Stimulated activated naive B cell treated with anti-CD40 and anti-IgM and Interleukin-4, amounts not matched to agents 10 μg/mL and 1 μg/mL and 100 μg/mL, for 72 hours (primary cell): ENCODE measurements around the gene MYOC.
"Not testable (repeated sequence)": the region's sequence is repeated elsewhere in the genome, so short reads cannot be mapped to it uniquely, and the experiment has no call there.

Source experiments
- ATAC-seq, 2 donors: fragments of 150-1000 bp; cut with Tn5 transposase; replicated peaks; 2 replicates each; pipeline ENCODE4 v1.10.0; 2021; ENCODE audit warnings: moderate library complexity in 1 of 2
- DNase-seq: peaks from one replicate; pipeline ENCODE4 v3.0.0; 2021
- H3K27ac Mint-ChIP-seq: one replicate; pipeline ENCODE4 v1.8.0; 2022; ENCODE audit warnings: mild to moderate bottlenecking, mixed read lengths
- H3K27me3 Mint-ChIP-seq, 2 donors: one replicate each; pipeline ENCODE4 v1.8.0; 2022; ENCODE audit warnings: mixed read lengths in 2 of 2
- H3K36me3 Mint-ChIP-seq, 2 donors: one replicate each; pipeline ENCODE4 v1.8.0; 2022; ENCODE audit warnings: mixed read lengths in 2 of 2, mild to moderate bottlenecking in 1 of 2
- H3K4me1 Mint-ChIP-seq, 2 donors: one replicate each; pipeline ENCODE4 v1.8.0; 2022; ENCODE audit warnings: mixed read lengths in 2 of 2, mild to moderate bottlenecking in 1 of 2
- H3K4me3 Mint-ChIP-seq, 2 donors: one replicate each; pipeline ENCODE4 v1.8.0; 2022; ENCODE audit warnings: mild to moderate bottlenecking in 2 of 2, mixed read lengths in 2 of 2, moderate library complexity in 1 of 2
- H3K9me3 Mint-ChIP-seq, 2 donors: one replicate each; pipeline ENCODE4 v1.8.0; 2022; ENCODE audit warnings: mixed read lengths in 2 of 2, mild to moderate bottlenecking in 1 of 2

Gene MYOC

DNA sequence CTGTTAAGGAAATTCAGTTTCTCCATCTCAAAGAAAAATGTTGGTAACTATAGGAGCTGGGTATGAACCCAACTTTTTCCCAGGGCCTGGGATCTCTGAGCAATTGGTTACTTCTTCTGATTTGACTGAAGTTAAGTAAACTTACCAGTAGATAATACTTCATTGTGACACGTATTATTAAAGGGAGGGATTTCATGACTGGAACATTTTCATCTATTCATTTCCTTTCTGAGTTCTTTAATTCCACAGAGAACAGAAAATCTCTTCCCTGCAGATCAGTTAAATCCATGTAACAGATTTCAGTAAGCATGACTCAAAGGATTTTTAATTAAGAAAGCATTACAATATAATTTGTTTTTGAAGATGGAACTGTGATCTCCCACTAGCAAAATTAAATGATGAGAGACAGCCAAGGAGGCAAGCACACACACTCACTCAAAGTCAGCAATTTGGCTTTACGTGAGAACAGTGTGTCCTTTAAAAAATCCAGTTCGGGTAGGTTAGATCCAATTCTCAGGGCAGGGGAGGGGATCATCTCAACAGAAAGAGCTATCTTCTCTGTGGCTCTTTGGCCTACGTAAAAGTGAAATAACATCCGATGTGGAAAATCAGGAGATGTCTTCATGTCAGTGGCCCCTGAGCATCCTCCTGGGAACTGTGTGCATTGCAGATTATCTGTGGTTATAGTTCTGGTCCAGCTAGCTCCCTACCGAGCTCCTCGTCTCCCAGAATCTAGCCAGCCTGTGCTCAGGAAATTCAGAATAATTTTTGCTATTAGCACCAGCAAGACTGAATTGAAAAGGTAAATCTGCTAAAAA, 10.8 kb upstream of the MYOC start:
- ATAC-seq (no peak), DNase-seq (no peak)
- Mint-ChIP-seq H3K9me3 (peaks cover 0 to 1% of the 10 kb centered on the region in 2 donors), H3K27me3 (no peaks in the 10 kb centered on the region), H3K27ac (no peak overlapping the region), H3K4me3 (no peak overlapping the region), H3K36me3 (no peaks in the 10 kb centered on the region), H3K4me1 (no peaks in the 10 kb centered on the region)

DNA sequence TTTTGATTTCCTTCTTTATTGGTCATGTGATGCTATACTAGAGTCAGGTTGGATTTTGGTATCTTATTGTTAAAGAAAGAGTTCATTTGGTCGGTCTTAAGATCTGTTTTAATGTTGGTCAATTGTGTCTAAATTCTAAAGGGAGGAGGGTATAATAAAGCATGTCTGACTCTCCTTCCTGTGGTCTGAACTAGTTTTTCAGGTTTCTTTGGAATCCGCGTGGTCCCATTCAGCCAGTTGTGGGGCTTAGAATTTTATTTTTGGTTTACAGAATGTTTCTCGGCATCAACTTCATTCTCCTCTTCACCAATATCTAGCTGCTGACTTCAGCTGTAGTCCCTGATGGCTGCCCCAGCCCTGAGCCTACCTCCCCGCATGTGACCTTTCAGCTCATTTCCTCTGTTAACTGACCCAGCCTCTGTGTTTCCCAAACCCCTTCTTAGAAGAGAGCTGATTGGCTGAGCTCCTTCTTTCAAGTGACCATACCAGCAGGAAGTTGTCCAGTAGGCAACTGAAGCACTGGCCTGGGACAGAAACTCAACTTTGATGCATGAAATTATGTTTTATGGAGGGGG, 8.7 kb upstream of the MYOC start:
- peaks cover 0 to 3% of the 10 kb centered on the region in 2 donors for H3K27me3 Mint-ChIP-seq
- peaks cover 0 to 1% of the 10 kb centered on the region in 2 donors for H3K9me3 Mint-ChIP-seq
- H3K4me3 Mint-ChIP-seq, result no peak overlapping the region
- H3K27ac Mint-ChIP-seq, result no peak overlapping the region
- DNase-seq, result no peak
- no peaks in the 10 kb centered on the region for H3K4me1 Mint-ChIP-seq
- ATAC-seq, result no peak
- H3K36me3 Mint-ChIP-seq, result no peaks in the 10 kb centered on the region

DNA sequence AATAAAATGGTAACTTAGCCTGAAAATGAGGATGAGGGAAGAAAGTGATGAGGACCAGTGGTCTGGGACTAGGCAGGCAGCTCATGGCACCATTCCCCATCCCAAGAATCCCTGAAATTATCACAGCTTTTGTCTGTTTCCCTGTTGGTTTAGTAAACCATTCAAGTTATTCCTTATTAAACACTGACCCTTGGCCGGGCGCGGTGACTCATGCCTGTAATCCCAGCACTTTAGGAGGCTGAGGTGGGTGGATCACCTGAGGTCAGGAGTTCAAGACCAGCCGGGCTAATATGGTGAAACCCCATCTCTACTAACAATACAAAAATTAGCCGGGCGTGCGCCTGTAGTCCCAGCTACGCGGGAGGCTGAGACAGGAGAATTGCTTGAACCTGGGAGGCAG, 3.7 kb upstream of the MYOC start:
- DNase-seq, H3K9me3 Mint-ChIP-seq, ATAC-seq, H3K27ac Mint-ChIP-seq, H3K36me3 Mint-ChIP-seq, H3K4me3 Mint-ChIP-seq: not testable (repeated sequence)
- Mint-ChIP-seq H3K27me3 (peaks cover 25 to 26% of the 10 kb centered on the region in 2 donors), H3K4me1 (peaks cover 6 to 12% of the 10 kb centered on the region in 2 donors)

DNA sequence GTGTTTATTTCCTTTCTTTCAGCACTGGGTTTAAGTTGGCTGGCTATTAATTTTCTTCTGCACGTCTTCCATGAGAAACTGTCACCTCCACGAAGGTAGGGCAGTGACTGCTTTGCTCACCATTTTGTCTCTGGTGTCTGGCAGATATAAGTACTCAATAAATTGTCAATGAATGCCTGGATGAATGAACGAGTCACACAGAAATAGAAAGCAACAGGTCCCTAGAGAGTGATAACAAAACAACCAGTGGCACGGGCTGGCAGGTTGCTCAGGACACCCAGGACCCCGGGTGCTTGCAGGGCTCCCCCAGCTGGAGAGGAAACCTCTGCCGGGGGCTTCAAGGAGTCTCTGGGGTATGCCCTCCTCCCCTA, 3.2 kb upstream of the MYOC start:
- H3K4me3 Mint-ChIP-seq, result peak overlapping the region; percentile 63
- peaks cover 25 to 26% of the 10 kb centered on the region in 2 donors for H3K27me3 Mint-ChIP-seq
- no peaks in the 10 kb centered on the region for H3K36me3 Mint-ChIP-seq
- peaks cover 6 to 12% of the 10 kb centered on the region in 2 donors for H3K4me1 Mint-ChIP-seq
- no peak overlapping the region for H3K27ac Mint-ChIP-seq
- no peak for DNase-seq
- peak; percentile 17 to 27 for ATAC-seq
- H3K9me3 Mint-ChIP-seq, result peaks cover 0 to 1% of the 10 kb centered on the region in 2 donors

DNA sequence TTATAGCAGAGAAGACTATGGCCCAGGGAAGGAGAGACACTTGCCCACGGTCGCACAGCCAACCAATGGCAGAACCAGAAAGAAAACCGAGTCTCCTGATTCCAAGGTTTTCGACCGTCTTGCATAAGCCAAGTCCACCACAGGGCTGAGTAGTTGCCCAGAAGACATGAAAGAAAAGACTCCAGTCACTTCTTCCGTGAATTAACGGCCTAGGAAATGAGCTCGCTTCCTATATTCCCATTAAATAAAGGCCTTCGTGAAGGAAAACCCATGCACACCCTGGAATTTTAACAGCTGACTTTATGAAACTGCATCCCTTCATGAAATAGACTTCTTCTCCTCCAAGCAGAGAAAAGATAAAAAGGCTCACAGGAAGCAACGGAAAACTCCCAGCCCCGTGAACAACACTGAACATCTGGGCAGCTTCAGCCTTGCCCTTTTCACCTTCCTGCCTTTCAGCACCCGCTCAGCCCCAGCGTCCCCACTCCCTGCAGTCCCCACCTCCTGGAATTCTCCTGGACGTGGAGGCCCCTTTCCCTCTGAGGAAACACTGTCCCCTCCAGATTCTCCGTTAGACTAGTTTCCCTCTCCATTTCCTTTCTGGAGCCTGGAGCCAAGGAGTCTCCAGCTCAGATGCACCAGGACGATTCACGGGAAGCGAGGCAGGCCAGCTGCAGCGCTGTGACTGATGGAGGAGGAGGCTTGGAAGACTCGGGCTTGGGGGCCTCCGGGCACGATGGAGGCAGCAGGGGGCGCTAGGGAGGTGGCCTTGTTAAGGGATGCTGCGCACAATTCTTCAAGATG, 2.7 kb upstream of the MYOC start:
- Mint-ChIP-seq H3K4me3 (peak overlapping the region; percentile 63), H3K27me3 (peaks cover 25 to 26% of the 10 kb centered on the region in 2 donors), H3K36me3 (no peaks in the 10 kb centered on the region), H3K27ac (no peak overlapping the region), H3K4me1 (peaks cover 6 to 12% of the 10 kb centered on the region in 2 donors), H3K9me3 (peaks cover 0 to 1% of the 10 kb centered on the region in 2 donors)
- DNase-seq, result peak; percentile 43
- peak; percentile 86 to 89 for ATAC-seq

DNA sequence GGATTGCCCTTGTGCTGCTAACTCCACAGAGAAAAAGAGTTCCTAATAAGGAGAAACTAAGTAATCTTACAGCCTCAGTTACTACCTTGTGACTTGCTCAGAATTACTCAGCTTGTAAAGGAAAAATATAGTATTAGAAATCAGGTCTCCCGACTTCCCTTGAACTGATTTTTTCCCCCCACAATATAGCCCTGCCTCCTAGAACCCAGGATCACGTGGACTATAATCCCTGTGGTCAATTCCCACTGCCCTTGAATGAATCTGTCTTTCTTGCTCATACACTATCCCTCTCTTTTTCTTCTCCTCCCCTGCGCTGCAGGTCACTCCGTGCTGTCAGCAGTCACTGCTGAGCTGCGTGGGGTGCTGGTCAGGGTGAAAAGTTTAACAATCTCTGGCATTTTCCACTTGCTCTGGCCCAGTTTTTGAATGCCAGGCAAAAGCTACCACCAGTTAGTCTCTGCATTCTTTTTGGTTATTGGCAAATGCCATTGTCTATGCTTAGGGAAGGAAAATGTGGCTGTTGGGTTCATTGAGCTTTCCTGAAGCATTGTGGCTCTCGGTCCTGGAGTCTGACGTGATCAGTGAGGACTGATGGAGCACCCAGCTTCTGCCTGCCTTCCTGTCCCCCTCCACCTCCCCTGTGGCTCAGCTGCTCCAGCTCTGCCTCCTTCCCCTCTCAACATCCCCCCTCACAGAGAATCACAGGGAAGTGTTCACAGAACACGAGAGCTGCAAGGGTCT, 1.9 kb upstream of the MYOC start:
- Mint-ChIP-seq H3K4me1 (peaks cover 6 to 12% of the 10 kb centered on the region in 2 donors), H3K27me3 (peaks cover 25 to 26% of the 10 kb centered on the region in 2 donors), H3K9me3 (no peaks in the 10 kb centered on the region), H3K4me3 (no peak overlapping the region), H3K27ac (no peak overlapping the region), H3K36me3 (no peaks in the 10 kb centered on the region)
- ATAC-seq (no peak), DNase-seq (no peak)

DNA sequence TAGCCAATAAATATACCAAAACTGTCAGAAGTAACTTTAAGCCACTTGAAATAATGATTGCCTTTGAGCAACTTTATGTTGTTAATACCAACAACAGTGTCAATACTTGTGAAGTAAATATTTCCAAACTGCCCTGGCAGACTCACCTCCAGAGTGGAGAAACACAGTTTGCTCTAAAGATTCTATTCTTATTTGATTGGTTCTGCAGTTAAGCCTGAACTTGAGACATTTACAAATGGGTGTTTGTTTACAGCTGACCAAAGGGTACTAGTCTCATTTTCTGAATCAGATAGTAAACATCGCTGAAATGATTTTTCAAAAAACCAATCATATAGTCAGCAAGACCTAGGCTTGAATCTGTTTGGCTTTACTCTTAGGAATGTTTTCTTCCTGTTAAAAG, 1.3 kb upstream of the MYOC start:
- Mint-ChIP-seq H3K36me3 (no peaks in the 10 kb centered on the region), H3K27ac (no peak overlapping the region), H3K4me3 (no peak overlapping the region), H3K4me1 (peaks cover 6 to 12% of the 10 kb centered on the region in 2 donors), H3K9me3 (no peaks in the 10 kb centered on the region), H3K27me3 (peaks cover 25 to 26% of the 10 kb centered on the region in 2 donors)
- no peak for DNase-seq
- ATAC-seq, result no peak

DNA sequence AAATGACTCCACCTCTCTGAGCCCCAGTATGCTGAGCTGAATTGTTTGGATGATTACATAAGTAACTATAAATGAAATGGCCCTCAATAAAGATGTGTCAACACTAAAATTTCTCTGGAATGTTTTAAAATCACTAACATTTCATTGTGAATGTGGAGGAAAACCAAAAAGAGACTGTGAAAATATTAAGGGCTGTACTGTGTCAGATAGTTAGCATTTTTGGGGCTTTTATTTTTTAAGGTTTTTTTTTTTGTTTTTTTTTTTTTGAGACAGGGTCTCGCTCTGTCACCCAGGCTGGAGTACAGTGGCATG, 6.3 kb downstream of the MYOC start:
- Mint-ChIP-seq H3K27ac (no peak overlapping the region), H3K4me3 (no peak overlapping the region), H3K9me3 (no peaks in the 10 kb centered on the region), H3K27me3 (peaks cover 6 to 11% of the 10 kb centered on the region in 2 donors), H3K36me3 (no peaks in the 10 kb centered on the region), H3K4me1 (peaks cover 0 to 8% of the 10 kb centered on the region in 2 donors)
- DNase-seq, result no peak
- ATAC-seq, result no peak

DNA sequence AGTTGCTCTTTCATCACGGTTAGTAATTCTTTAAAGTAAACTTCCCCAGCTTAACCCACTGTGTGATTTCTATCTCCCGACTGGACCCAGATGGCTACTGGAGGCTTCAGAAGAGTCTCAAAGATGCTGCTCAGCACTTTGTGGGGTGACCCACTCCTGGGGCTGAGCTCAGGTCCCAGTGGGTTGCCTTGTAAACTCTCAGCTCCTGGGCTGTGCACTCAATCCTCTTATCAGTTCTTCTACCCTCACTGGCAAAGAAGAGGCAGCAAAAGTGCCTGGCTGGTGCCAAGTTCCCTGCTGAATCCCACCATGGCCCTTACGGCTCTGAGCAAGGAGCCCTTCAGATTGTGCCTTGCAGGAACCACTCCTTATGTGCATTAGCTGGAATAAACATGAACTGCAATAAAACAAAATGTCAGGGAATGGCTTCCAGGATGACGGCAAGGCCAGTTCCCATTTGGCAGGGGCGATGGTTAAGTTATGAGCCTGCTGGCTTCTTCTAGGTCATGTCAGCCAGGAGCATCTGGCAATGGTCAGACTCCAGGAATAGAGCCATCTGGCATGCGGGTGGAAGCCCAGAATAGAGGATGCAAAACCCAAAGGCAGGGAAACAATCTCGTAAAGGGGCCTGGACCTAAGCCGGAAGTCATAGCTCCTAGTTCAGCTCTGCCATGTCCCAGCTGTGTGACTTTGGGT, 6.8 kb downstream of the MYOC start:
- H3K9me3 Mint-ChIP-seq, result no peaks in the 10 kb centered on the region
- H3K4me3 Mint-ChIP-seq, result no peak overlapping the region
- peaks cover 0 to 8% of the 10 kb centered on the region in 2 donors for H3K4me1 Mint-ChIP-seq
- H3K36me3 Mint-ChIP-seq, result no peaks in the 10 kb centered on the region
- DNase-seq, result no peak
- peaks cover 6 to 11% of the 10 kb centered on the region in 2 donors for H3K27me3 Mint-ChIP-seq
- ATAC-seq, result no peak
- H3K27ac Mint-ChIP-seq, result no peak overlapping the region

DNA sequence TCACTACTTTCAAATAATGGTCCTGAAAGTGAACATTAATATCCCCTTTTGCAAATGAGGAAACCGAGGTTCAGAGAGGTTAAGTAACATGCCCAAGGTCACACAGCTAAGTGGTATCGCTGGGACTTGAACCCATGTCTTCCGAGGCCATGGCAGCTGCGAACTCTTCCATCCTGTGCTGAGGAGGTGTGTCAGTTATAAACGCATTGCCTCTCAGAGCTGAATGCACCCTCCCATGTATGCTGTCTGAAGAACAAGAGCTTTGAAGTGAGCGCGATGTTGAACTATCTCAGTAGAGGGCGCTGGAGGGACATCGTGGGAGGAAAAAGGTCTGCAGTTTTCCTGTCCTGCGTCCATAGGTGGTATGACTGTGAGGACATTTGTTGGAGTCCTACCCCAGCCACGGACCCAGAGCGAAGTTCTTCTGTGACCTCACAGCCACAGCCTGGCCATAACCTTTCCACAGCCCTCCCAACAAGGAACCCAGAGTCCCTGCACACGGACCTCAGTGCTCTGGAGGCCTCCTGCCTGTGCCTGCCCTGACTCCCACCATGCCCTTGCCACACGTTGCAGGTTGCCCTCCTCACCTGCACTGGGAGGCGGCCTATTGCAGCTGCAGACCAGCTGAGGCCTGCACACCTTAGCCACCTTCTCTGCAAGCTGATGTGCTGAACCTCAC, 7.5 kb downstream of the MYOC start:
- H3K4me3 Mint-ChIP-seq, result no peak overlapping the region

DNA sequence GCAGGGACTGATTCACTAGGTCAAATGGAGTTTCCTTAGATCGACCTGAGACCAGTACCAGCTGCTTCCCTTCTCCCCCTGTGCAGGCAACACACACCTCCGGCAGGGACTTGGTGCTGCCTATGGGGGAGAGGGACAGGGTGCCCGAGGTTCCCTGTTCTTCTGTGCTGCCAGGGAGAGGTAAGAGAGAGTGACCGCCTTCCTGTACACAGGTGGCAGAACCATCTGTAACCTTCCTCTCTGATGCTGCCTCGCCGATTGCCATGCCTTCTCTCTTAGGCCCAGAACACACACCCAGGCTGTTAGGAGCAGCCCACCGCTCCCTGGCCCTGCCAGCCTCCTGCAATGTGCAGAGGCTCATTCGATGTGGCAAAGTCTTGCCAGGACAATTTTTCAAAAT, 9.3 kb downstream of the MYOC start:
- no peak for ATAC-seq
- H3K27ac Mint-ChIP-seq, result no peak overlapping the region
- no peaks in the 10 kb centered on the region for H3K9me3 Mint-ChIP-seq
- peaks cover 0 to 8% of the 10 kb centered on the region in 2 donors for H3K4me1 Mint-ChIP-seq
- no peaks in the 10 kb centered on the region for H3K36me3 Mint-ChIP-seq
- H3K27me3 Mint-ChIP-seq, result peaks cover 6 to 11% of the 10 kb centered on the region in 2 donors
- no peak overlapping the region for H3K4me3 Mint-ChIP-seq
- no peak for DNase-seq

More for the DNA sequence above, 7.5 kb downstream of the MYOC start:
- Mint-ChIP-seq H3K27ac (no peak overlapping the region), H3K27me3 (peaks cover 6 to 11% of the 10 kb centered on the region in 2 donors), H3K4me1 (peaks cover 0 to 8% of the 10 kb centered on the region in 2 donors), H3K36me3 (no peaks in the 10 kb centered on the region), H3K9me3 (no peaks in the 10 kb centered on the region)
- DNase-seq (peak; percentile 44), ATAC-seq (peak; percentile 80 to 84)

DNA sequence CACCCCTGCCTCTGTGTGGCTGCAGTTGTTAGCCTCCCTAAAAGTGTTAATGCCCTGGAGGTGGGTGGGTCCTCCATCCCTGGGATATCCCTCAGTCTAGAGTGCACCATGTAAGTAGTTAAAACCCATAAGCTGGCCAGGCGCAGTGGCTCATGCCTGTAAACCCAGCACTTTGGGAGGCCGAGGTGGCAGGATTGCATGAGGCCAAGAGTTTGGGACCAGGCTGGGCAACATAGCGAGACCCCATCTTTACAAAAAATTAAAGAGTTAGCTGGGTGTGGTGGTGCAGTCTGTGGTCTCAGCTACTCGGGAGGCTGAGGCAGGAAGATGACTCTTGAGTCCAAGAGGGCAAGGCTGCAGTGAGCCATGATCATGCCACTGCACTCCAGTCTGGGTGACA, 10.3 kb downstream of the MYOC start:
- H3K9me3 Mint-ChIP-seq, result no peaks in the 10 kb centered on the region
- peaks cover 6 to 11% of the 10 kb centered on the region in 2 donors for H3K27me3 Mint-ChIP-seq
- no peak for ATAC-seq
- peaks cover 0 to 8% of the 10 kb centered on the region in 2 donors for H3K4me1 Mint-ChIP-seq
- H3K4me3 Mint-ChIP-seq, result no peak overlapping the region
- H3K27ac Mint-ChIP-seq, result no peak overlapping the region
- no peak for DNase-seq
- H3K36me3 Mint-ChIP-seq, result no peaks in the 10 kb centered on the region
